T follicular helper cell (primary cell): ENCODE data around the gene AK5.

Experiments used
- DNase-seq: peaks from one replicate; pipeline ENCODE4 v3.0.0-alpha.2; 2020; ENCODE audit warnings: low read depth

AK5 gene

GRCh38 chr1:77350012-77350770 is 68.4 kb downstream of the AK5 start:
- DNase-seq, result no peak

DNA sequence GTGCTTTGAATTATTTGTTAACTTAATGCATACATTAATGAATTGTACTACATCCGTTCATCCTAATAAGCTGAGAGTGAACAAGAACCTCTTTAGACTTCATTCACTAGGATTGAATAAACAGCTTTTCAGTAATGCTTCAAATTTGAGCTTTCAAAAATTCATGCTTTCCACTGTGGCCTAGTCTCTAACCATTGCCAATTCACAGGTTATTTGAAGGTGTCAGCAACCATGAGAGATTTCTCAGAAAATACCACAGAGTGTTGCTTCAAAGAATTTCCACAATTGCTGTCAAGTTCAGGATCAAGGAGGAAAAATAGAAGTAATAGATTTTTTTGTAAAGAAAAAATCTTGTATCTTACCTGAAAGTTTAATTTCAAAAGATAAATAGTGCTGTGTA is 72.7 kb downstream of the AK5 start:
- DNase-seq, result no peak

- no peak for DNase-seq
Measured at GRCh38 chr1:77355010-77355409, 73.2 kb downstream of the AK5 start.

- no peak for DNase-seq
Measured at GRCh38 chr1:77356136-77356535, 74.3 kb downstream of the AK5 start.

DNA sequence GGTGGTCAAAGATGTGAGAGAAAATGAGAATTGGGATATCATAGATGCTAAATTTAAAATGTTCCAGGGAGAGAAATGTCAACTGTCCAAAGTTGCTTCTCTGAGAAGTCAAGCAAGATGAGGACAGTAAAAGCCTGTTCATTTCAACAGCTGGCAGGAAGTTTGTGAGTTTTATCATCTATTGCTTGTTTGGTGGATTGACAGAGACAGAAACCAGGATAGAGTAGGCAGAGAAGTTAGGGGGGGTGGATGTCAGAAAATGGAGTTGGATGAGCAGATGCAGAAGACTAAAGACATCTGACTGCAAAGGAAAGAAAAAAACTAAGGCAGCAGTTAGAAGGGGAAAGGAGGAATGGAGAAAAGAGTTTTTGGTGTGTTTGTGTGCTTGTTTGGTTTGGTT is 78.4 kb downstream of the AK5 start:
- DNase-seq, result no peak

- DNase-seq, result no peak
Measured at GRCh38 chr1:77361621-77362020, 79.8 kb downstream of the AK5 start.

- DNase-seq, result no peak
Measured at GRCh38 chr1:77370161-77370560, 88.3 kb downstream of the AK5 start.

DNA sequence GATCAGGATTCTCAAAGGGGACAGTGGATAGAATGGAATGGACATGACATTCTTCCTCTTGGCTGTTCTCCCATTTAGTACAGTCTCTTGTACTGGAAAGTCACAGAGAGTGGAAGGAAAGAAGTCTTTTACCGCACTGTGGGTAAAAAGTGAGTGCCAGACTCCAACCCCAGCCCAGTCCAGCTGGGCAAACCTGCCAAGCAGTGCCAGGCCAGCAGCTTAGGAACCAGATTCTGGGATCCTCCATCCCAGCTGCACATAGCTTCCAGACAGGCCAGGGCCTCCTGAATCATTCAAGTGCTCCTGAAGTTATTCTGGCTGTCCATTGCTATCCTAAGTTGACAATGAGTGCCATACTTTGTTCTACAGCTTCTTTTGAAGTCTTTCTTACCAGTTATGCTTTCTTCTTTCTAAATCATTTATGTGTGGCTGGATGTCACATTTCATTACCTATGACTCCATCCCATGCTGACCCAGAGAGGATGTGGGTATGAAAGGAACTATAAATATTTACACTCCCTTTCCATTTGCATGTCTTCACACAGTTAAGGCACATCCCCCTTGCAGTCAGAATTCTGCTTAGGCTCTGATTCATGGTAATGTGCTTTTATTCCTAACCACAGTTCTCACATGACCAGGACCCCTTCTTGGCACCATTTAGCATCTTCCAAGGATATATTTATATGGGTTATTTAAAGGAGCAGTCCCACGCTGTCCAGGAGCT is 88.9 kb downstream of the AK5 start:
- DNase-seq, result no peak

GRCh38 chr1:77371396-77371795 is 89.6 kb downstream of the AK5 start:
- no peak for DNase-seq

- DNase-seq, result no peak
Measured at GRCh38 chr1:77373702-77374101, 91.9 kb downstream of the AK5 start.

DNA sequence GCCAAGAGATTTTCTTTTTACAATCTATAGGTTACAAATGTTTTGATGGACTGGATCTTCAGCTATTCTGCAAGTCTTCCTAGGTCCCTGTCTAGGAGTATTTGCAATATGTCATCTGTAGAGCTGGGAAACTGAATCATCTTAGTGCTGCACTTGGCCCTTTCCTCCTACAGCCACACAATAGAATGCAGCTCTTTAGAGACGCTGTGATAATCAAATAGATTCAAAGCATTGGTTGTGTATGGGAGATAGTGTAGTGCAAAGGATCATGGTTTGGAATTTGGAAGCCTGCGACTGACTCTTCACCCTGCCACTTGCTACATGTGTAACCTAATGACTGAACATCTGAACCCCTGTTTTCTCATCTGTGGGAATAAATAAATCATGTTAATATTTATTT is 93.7 kb downstream of the AK5 start:
- DNase-seq, result no peak

DNA sequence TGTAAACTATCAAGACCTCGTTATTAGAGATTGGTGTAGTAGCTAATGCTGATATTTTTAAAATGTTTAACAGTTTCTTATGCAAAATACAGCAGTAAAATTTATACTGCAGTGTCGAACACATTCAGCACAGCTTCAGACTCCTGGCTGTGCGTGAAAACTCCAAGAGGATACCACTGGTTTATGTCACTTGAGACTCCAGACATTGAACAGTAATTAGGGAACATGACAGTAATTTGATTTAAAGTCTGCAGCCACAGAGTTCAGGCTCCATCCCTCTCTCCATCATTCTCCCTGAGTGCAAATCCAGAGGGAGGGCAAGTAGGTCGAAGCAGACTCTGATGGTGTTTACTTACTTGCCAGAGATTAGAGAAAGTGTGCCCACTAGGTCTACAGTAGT is 94.2 kb downstream of the AK5 start:
- DNase-seq, result no peak

DNA sequence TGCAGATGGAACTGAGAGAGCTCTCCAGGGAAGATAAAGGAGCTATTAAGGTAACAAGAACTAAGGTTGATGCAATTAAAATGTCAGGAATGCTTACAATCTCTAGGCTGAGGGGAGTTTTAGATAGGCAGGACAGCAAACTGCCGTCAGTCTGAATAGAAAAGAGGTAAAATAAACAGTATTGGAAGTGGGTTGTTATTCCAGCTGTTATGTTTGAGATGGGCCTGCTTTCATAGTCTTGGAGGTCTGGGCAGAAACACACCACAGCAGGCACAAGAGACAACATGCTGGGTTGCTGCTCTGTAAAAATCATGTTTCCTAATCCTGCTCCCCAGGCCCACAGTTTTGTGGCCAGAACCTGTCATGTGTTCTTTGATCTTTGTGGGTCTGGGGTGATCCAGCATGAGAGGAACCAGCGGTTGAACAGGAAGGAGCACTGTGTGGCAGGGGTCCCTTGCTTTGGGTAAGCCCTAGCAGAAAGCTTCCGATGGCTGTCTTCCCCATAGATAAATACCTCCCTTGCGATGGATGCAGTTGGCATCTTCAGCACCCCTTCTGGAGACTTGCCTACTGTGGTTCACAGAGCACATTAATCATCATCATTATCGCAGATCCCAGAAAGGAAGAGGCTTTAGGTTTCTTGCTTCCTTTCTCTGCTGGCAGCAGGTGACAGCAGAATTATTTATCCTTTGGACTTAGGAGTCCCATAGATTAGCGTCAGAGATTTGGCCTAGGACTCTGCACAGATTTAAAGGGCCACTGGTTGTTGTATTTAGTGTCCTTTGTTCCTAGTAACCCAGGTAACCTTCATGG is 97.1 kb downstream of the AK5 start:
- no peak for DNase-seq

- no peak for DNase-seq
Measured at GRCh38 chr1:77382366-77382765, 100.5 kb downstream of the AK5 start.

DNA sequence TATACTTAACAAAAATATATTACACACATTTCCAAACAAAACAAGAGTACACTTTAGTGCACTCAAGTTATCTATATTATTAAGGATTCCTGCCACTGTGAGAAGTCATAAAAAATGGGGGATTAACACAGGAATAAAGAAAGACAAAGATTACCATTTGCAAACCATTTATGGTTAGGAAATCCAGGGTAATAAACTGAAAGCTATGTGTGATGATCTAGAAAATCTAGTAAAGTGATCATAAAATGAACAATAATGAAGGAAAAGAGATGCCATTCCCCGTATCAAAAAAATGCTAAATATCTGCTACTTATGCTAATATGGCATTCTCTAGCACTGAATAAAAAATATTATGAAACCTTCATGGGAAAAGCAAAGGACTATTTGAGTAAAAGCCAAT is 101.4 kb downstream of the AK5 start:
- no peak for DNase-seq

DNA sequence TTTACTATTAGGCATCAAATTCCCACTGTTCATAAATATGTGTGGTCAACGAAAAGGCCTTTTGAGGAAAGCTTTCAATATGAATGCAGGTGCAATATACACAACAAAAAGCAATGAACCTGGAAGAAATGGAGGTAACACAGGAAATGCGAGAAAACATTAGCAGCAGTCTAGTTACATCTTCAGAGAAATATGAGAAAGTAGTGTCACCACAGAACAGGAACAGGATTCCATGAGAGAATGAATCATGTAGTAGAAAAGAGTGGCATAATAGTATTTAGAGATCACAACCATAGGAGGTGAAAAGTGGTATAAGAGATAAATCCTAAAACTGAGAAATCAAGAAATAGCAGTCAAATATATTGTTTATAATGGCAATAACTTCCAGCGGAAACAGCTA is 103.7 kb downstream of the AK5 start:
- DNase-seq, result no peak

DNA sequence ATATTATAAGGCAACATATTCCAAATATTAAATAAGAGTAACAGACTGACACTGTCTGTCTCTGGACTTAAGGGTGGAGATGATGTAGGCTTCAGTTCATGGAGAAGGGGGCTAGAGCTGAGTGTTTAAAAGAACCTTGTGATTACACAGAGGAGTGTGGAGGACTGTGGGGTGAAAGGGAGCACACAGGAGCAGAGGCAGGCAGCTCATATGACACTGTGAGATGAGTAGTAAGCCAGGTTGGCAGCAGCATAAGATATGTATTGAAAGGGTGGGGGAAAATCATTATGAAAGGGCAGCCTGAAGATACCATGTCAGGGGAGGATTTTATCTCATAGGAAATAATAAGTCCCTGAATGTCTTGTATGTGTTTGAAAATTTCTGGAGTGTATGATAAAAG is 104.5 kb downstream of the AK5 start:
- no peak for DNase-seq

DNA sequence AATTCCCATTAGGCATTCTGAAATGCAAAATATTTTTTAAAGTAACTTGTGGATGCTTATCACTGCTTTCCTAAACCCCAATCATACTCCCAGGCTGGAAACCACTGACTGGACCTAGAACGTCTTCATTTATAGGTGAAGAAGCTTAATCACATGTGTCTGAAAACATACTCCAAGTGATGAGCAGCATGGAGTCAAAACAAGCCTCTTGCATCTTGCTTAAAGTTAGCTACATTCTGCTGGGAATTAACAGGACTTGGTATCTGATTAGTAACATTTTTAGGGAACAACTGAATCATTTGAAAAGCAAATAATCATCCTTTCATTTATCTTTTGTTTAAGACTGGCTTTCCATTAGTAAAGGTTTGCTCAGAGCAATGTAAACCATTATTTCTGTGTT is 105.7 kb downstream of the AK5 start:
- no peak for DNase-seq

GRCh38 chr1:77388661-77389060 is 106.8 kb downstream of the AK5 start:
- no peak for DNase-seq

GRCh38 chr1:77392486-77392885 is 110.7 kb downstream of the AK5 start:
- DNase-seq, result no peak

- DNase-seq, result no peak
Measured at GRCh38 chr1:77394166-77394565, 112.3 kb downstream of the AK5 start.

- no peak for DNase-seq
Measured at GRCh38 chr1:77395051-77395450, 113.2 kb downstream of the AK5 start.

- no peak for DNase-seq
Measured at GRCh38 chr1:77398152-77398551, 116.3 kb downstream of the AK5 start.
